Activated CD4-positive, alpha-beta T cell treated with anti-CD3 and anti-CD28 coated beads for 24 hours (primary cell): ENCODE measurements around the gene RPS6KL1.
"Not testable (repeated sequence)": the region's sequence is repeated elsewhere in the genome, so short reads cannot be mapped to it uniquely, and the experiment has no call there.

ENCODE experiments used
- DNase-seq, 2 donors: peaks; one replicate each; pipeline ENCODE4 v3.0.0-alpha.2; 2020; ENCODE audit warnings: low read depth in 2 of 2

RPS6KL1 gene

DNA sequence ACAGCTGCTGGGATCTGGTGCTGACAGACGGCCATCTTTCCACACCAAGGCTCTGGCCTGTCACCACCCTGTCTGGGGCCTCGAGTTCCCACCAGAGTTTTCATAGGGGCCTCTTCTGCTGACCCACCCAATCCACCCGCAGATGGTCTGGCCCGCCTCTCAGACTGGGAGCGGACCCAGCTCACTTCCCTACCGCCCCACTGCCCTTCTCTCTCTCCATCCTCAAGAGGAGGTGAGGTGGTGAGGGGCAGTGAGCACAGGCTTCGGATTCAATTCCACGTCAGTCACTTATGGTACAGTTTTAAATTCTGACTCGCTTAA lies 12.3 kb upstream of the RPS6KL1 start:
- DNase-seq = no peak

DNA sequence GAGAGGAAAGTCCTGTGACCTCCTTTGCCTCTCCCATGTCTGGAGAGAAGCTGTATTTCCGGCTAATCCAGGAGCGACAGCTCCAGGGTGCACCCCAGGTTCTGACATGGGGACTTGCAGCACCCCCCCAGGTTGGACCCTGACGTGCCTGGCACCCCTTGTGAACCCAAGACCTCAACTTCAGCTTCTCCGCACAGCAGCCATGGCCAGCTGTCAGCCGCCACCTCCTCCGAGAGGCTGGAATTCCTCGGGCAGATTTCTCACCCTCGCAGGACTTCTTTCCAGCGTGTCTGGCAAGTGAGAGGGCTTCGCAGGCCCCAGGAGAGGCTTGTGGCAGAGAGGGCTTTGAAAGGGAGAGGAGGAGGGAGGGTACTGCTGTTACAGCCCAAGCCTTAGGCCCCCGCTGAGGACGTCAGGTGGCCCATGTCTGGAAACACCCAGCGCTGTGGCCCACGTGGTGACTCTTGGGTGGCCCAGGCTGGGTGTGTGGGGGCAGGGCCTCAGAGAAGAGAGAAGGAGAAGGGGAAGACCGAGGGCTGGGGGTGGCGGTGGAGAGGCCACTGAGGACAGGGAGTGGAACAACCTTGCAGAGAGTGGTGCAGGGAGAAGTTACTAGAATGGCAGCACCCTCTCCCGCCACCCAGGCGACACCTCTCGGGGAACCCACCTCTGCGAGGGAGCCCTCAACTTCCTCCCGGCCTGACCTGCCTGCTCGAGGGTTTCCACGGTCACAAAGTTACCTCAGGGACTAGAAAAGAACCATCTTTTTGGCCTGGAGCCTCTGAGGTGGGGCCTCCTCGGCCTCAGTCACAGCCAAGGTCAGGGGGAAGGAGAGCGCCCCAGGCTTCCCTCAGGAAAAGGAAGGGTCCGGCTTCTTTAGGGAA lies 11.7 kb upstream of the RPS6KL1 start:
- no peak for DNase-seq

DNA sequence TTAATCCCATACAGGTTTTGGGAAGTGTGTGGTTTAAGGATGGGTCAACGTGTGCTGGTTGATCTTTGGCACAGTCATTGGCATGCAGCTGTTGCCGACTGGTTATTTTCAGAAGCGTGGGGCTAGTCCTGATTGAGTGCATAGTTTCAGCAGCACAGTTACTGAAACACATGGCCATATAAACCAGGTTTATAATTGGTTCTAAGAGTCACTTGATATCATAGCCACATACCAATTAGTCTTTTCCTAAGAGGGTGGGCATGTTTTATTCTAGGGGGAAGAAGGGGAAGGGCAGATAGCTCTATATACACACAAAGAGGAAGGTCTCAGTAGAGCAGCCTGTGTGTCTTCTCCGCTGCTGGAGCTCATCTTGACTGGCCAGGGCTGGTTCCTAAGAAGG lies 11.0 kb upstream of the RPS6KL1 start:
- DNase-seq = no peak

DNA sequence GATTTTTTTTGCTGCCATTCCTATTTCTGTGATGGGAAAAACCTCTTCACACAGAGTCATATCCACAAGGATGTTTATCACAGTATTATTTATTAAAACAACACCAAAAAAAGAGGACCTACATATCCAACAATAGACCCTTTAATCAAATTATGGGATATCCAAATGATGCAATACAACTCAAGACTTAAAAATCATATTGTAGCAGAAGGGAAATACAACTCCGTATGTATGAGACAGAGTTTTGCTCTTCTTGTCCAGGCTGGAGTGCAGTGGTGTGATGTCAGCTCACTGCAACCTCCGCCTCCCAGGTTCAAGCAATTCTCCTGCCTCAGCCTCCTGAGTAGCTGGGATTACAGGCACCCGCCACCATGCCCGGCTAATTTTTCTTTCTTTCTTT lies 9.9 kb upstream of the RPS6KL1 start:
- DNase-seq = not testable (repeated sequence)

DNA sequence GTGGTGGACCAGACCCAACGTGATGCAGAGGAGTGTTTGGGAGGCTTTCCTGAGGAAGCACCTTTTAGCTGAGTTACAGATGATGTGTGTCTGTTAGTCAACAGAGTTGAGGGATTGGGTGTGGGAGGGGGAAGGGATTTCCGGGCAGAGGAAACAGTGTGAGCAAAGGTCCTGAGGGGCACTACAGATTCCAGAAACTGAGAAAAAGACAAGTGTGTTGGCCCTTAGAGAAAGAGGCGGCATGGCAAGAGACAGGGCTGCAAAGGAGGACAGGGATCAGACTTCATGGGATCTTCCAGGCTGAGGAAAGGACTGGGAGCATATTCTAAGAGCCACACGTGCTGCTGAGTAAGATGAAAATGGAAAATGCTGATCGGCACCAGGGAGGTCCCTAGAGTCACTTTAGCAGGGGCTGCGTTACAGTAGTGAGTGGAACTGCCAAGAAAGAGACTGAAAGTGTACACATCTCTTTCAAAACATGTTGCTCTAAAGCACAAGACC lies 9.4 kb upstream of the RPS6KL1 start:
- no peak for DNase-seq

DNA sequence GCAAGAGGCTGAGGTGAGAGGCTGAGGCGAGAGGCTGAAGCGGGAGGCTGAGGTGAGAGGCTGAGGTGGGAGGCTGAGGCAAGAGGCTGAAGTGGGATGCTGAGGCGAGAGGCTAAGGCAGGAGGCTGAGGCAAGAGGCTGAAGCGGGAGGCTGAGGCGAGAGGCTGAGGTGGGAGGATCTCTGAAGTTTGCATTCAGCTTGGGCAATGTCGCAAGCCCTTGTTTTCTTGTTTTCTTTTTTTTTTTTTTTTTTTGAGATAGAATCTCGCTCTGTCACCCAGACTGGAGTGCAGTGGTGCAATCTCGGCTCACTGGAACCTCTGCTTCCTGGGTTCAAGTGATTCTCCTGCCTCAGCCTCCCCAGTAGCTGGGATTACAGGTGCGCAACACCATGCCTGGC lies 8.7 kb upstream of the RPS6KL1 start:
- DNase-seq = not testable (repeated sequence)

DNA sequence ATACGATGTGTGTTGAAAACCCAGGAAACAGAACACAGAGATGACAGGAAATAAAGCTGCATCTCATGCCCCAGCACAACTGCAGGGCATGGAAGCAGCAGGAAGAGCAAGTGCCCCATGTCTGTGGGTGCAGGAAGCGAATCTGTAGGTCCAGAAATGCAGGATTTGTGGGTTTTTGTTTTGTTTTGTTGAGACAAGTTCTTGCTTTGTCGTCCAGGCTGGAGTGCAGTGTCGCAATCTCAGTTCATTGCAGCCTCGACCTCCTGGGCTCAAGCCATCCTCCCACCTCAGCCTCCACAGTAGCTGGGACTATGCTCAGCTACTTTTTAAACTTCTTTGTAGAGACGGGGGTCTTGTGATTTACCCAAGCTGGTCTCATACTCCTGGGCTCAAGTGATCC lies 6.2 kb upstream of the RPS6KL1 start:
- no peak for DNase-seq

DNA sequence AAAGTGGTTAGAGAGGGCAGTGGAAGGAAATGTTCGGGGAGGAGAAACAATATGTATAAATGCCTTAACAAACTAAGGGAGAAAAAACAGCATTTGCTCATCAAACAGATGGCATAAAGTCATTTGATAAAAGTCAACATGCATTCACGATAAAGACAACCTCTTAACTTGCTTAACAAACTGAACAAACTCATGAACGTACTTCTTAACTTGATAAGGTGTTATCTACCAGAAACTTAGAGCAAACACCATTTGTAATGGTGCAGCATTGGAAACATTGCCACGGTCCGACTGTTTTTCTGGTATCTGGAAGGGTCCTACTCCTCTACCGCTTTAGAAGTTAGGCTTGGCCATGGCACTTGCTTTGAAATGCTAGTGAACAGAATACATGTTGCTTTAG lies 4.2 kb upstream of the RPS6KL1 start:
- no peak for DNase-seq

DNA sequence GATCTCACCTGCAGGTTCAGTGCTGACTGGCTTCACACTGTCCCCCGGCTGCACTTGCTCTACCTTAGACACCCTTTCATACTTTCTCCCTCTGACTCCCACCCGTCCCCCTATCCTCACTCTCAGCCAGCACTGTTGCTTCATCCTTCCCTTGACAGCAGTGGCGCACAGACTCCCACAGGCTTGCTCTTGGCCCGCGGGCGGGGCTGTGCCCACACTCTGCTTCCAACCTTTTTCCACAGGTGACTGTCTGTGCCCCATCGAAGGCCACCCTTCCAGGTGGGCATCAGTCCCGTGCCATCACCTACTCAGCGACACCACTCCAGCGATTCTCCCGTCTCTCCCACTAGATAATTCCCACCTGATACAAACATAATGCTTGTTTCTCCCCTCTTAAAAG lies 1.0 kb upstream of the RPS6KL1 start:
- DNase-seq = no peak

DNA sequence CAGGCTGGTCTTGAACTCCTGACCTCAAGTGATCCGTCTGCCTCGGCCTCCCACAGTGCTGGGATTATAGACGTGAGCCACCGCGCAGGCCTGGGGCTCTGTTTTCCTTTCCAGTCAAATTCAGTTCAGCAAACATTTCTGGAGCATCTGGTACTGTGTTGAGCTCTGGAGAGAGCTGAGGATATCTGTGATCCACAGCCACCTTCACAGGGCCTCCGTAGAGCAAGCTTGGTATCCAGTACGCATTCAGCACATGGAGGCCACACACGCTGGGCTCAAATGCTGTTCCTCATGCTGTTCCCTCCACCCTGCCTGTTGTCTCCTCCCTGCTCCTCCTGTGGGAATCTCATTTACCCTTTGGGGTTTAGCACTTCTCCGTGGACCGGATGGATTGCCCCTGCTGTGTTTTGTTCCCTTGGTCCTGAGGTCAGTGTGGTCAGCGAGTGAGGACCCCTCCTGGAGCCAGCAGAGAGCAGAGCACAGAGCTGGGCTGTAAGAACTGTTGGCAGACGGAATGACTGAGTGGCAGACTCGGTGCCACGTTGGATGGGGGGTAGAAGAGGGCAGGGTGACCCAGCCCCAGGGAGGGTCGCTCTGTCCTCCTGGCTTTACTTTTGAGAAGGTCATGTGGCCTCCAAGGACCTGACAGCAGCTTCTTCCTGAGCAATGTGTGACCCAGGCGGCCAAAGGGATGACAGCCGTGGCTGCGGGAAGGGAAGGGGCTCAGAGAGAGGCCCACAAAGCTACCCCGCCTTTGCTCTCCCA lies 891 bp downstream of the RPS6KL1 start:
- no peak for DNase-seq

DNA sequence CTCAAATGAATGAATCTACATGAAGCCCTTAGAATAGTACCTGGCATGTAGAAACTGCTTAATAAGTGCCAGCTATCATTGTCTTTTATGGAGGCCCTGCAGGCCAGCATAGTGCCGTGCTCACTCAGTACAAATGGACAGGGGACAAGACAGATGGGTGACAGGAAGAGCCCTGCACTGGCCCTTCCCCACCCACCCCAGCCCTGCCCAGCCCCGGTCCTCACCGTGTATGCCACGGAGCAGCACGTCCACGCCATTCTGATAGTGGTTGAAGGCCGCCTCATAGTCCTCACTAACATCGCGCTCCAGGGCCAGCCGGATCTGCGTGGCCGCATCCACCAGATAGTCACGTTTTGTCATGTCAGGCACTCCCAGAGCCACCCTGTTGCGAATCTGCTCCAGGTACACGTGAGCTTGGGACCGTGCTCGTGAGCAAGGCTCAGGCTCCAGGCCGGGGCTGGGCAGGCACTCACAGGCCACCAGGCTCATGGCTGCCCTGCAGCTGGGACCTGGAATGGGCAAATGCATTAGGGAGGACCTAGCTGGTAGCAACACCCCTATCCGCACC lies 1.9 kb downstream of the RPS6KL1 start:
- no peak for DNase-seq

DNA sequence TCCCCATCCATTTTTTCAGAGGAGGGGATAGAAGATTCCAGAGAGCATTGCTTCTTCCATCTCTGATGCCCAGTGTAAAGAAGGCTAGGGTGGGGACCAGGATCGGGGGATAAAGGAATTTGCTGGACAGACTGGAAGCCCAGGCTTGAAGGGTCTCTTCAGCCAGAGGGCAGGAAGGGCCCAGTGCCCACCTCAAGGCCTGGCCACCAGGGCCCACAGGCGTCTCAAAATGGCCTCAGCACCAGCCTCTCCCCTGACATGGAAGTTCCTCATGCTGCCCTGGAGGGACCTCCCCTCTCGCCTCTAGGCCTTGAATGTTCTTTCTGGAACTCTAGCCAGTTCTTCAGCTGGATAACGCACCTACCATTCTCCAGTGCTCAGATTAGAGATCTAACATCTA lies 2.8 kb downstream of the RPS6KL1 start:
- DNase-seq = no peak

DNA sequence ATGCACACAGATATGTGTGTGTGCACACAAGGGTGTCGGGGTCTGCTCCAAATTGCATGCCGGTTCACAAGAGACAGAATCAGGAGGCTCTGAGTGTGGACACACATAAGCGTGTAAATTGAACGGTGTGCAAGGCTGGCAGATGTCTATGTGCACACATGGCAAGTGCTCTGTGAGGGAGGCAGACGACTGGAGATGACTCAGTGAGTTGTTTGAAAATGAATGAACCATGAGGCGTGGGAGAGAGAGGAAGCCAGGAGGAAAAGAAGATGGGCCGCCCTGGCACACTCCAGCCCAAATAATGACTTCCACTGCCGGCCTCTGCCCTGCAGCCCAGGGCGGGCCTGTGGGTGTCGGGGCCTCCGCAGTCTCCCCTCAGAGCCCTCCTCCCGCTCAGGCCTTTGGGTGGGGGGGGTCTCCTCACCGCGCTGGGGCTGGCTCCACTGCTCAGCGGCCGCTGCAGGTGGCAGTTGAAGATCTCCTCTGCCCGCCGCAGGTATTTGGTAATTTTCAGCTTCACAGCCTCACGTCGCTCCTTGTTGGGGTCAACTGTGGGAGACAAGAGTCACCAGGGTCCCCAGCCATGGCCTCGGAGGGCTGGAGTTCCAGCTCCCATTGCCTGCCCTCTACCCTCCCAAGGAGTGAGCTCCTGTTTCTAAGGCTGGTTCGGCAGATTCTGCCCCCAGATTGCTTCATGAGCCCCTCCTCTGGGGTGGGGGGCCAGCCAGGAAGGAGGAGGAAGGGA lies 3.5 kb downstream of the RPS6KL1 start:
- no peak for DNase-seq

DNA sequence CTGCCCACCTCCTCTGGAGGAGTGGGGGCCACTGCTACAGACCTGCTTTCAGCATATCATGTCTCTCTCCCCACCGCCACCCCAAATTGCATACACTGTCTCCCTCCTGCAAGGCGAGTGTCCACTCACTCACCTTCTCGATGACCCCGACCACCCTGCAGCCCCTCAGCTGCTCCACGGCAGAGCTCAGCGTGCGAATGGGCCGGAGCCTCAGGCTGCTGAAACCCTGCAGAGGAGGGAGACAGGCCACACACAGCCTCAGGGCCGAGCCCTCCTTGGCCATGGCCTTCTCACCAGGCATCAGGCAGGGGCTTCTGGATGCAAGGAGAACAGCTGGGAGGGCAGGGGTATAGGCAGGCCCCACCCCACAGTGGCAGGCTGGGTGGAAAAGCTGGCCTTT lies 4.7 kb downstream of the RPS6KL1 start:
- no peak for DNase-seq

DNA sequence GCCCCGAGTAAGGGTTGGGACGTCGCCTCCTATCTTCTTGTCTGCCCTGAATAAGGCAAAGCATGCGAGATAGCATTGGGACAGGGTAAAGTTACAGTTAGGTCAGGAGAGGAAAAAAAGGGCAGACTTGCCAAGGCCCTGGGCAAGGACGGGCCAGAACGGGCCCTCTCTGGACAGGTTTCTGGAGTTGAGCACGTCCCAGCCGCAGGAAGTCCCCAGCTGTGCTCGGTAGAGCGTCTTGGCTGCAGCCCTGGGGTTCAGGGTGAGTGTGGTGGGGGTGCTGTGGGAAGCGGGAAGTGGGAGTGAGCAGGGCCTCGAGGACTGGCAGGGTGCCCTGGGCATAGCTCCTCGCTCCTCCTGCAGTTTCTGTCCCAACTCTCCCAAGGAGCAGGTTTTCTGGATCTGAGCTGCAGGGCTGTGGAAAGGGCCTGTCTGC lies 5.4 kb downstream of the RPS6KL1 start:
- DNase-seq = no peak

DNA sequence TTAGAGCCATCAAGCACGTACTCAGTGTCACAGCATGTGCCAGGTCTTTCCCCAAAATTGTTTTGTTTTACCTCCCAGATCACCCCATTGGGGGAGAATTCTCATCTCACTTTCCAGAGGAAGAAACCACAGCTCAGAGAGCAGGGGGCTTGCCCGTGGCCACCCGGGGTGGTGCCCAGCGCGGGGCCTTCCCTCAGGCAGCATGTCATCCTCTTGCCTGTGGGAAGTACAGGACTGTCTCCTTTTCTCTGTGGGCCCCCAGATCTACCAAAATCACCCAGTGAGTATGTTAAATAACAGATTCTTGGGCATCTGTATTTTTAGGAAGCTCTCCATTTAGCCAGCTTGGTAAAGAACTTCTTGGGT lies 5.9 kb downstream of the RPS6KL1 start:
- no peak for DNase-seq

DNA sequence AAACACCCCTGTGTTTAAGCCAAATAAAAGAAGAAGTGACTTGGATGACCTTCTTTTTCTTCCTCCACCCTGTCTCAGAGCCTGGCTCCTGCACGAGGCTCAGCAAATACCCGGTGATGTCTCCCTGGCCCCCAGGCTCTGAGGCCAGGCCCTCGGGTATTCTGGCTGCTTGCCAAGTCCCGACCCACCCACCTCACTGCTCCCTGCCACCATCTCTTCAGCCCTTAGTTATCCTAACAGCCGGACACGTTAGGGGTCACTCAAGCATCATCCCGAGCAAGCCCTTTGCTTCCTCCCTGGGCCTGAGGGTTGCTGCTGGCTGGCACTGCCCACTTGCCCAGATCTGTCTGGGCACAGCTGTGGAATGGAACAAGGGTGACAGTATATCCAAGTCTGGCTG lies 7.2 kb downstream of the RPS6KL1 start:
- no peak for DNase-seq

DNA sequence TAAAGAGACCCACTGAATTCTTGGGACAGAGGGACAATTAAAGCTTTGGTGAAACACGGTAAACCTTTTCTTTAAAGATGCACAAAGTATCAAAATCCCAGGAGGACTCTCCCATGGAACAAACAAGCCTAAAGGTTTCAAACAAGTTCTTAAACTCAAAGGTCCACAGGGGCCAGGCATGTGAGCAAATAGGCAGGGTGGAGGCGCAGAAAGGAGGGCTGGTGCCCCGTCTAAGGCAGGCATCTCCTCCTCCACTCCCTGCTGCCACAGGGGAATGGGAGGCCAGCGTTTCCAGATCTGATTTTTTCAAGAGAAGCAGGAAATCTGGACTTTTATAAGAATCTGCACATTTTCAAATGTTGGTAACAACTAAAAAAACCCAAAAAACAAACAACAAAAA lies 7.6 kb downstream of the RPS6KL1 start:
- no peak for DNase-seq

DNA sequence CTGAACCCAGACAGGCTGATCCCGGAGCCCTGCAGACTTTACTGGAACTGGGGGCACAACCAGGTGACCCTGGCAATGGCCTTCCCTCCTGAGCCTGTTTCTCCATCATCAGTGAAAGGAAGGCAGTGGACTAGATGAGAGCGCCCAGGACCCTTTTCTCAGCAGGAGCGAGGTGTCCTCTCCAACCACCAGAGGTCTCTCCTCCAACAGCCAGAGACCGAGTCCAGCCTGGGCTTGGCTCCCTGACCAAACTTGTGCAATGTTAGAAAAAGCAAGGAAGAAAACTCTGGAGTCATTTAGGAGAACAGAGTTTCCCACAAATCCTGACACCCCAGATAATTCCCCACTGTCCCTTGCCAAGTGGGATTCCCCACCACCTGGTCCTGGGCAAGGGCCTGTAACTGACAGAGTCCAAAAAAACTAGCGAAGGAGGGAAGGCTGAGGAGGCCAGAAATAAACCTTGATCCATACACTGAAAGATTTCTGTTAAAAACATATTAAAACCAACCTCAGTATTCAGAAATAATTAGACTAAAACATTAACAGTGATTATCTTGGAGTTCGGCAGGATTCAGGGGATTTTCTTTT lies 9.0 kb downstream of the RPS6KL1 start:
- DNase-seq = no peak

DNA sequence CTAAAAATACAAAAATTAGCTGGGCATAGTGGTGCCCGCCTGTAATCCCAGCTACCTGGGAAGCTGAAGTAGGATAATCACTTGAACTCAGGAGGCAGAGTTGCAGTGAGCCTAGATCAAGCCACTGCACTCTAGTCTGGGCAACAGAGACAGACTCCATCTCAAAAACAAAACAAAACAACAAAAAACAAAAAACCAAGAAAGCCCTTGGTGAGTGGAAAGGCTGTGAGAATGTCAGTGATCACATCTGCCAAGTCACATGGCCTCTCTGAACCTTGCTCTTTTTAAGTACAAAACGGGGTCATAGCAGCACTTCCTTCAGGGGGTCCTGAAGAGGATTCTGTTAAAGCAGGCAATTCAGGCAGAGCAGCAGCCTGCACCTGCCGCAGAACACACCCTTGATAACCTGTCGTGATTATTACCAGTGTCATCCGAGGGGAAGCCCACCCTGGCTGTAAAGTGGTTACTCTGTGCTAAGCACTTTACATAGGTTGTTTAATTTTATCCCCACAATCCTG lies 9.6 kb downstream of the RPS6KL1 start:
- DNase-seq = no peak

DNA sequence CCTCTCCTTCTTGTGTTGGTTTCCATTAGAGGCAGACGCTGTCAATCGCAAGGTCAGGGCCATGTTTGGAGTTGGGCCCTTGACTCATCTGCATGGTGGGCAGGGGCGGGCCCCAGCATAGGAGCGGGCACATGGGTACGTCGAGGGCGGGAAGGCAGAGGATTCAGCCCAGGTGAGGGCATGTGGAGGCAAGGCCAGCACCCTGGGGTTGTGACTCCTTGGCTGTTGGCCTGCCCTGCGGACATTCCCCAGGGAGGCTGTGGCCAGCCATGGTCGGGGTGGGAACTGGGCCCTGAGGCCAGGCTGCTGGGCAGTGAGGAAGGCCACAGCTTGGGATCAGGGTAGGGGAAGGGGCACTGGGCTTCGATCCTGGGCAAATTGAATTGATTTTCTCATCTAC lies 10.3 kb downstream of the RPS6KL1 start:
- DNase-seq = no peak

DNA sequence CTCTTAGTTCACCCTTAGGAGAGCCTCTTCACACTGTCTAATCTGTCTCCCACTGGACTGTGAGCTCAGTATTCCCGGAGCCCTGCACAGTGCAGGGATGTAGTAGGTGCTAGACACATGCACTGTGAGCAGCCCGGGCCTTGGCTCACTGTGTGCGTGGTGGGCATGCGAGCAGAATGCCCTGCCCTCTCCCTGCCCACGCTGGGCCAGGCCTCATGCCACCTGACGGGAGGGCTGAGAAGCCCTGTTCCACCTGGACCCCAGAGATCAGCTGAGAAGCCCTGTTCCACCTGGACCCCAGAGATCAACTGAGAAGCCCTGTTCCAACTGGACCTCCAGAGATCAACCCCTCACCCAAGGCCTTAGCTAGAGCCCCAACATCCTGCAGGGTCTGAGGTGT lies 10.9 kb downstream of the RPS6KL1 start:
- DNase-seq = no peak
